ENCODE results near the gene USP22.
"Not testable (repeated sequence)": the region's sequence is repeated elsewhere in the genome, so short reads cannot be mapped to it uniquely, and the experiment has no call there.

USP22 gene

DNA sequence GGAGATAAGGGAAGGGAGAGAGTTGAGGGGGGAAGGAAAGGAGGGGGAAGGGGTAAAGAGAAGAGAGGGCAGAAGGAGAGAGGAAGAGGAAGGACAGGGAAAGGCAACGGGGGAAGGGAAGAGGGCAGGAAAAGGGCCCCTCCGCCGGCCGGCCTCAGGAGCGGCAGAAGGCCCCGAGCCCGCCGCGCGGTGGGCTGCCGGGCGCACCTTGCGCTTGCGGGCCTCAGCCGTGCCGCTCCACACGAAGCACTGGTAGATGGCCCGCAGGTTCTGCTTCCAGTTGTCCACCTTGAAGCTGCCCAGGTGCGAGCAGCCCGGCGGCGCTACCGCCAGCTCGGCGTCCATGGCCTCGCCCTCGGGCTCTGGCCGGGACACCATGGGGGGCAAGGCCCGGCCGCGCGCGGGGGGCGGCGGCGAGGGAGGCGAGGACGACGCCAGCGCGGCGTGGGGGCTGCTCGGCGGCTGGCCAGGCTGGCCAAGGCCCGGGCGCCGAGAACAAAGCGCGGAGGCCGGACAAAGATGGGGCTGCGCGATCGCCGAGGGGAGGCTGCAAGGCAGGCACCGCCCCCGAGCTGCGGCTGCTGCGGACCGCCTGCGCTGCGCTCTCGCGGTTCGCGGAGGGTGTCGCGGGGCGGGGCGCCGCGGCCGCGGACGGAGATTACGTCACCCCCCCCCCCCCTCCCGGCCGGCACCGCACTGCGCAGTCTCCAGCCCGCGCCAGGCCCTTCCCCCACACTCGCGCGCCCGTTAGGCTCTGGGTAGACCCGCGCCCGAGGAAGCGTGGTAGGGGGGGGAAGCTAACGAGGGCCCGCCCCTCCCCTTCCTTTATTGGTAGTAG lies at the start of gene USP22:
USP22 (minus strand) TSS at position 554 of the 838 bp plus-strand sequence; CDS start at position 378, 176 bp downstream.
- DNase-seq = no peak

GRCh38 chr17:21090902-21091618 lies 48.2 kb upstream of the USP22 start:
- DNase-seq = no peak

- no peak for DNase-seq
Measured at GRCh38 chr17:21089933-21090901, 47.4 kb upstream of the USP22 start.

DNA sequence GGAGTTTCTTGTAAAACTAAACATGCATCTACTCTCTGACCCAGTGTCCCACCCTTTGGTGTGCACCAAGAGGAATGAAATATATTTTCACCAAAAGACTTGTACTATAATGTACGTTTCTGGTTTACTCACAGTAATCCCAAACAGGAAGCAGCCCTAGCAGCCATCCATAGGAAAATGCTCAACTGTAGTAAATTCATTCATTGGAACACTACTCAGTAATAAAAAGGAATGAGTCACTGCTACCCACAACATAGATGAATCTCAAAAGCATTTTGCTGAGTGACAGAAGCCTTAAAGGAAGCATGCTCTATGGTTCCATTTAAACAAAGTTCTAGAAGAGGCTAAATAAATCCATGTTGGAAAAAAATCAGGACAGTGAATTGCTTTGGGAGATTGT lies 46.3 kb upstream of the USP22 start:
- DNase-seq = no peak

DNA sequence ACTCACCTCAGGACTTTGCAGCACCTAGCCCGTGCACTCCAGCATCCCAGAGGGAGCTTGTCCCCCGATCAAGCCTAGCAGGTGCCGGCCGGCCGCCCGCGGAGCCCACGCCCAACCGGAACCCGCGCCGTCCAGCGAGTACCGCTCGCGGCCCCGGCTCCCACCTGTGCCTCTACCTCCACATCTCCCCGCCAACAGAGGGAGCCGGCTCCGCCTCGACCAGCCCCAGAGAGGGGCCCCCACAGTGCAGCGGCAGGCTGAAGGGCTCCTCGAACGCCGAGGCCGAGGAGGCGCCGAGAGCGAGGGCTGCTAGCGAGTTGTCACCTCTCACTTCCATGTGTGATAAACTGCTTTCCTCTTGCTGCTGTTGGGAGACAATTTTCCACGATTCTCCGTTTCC lies 42.9 kb upstream of the USP22 start:
- no peak for DNase-seq

GRCh38 chr17:21085280-21085679 lies 42.5 kb upstream of the USP22 start:
- DNase-seq = not testable (repeated sequence)

DNA sequence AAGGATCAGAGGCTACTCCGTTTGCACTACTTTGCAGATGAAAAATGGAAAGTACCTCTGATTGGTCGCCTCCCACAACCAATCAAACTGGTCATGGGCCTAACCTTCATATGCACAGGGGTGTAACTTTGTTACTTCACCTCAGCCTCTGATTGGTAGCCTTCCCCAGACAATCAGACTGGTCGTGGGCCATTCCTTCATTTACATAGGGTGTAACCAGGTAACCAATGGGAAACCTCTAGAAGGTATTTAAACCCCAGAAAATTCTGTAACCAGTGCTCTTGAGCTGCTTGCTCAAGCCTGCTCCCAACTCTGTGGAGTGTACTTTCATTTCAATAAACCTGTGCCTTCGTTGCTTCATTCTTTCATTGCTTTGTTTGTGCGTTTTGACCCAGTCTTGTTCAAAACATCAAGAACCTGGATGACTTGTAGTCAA lies 39.2 kb upstream of the USP22 start:
- no peak for DNase-seq

DNA sequence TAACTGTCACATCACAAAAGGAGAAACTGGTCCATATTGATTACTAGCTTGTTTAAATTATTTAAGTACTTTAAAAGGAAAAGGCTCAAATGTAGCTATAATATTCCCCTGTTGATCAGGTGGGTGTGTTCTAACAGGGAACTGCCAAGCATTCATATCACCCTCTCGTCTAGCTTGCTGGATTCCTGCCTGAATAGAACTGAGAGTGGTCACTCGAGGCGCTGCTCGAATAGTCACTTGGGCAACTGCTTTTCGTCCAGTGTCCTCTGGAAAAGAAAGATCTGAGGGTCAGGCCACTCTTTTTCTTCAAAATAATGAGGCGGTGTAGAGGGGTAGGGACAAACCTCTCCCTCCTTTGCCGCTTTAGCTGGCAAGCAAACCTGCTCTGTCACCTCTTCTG lies 36.4 kb upstream of the USP22 start:
- DNase-seq = no peak

GRCh38 chr17:21078016-21078780 lies 35.4 kb upstream of the USP22 start:
- DNase-seq = peak; percentile 38

GRCh38 chr17:21077281-21077680 lies 34.5 kb upstream of the USP22 start:
- no peak for DNase-seq

DNA sequence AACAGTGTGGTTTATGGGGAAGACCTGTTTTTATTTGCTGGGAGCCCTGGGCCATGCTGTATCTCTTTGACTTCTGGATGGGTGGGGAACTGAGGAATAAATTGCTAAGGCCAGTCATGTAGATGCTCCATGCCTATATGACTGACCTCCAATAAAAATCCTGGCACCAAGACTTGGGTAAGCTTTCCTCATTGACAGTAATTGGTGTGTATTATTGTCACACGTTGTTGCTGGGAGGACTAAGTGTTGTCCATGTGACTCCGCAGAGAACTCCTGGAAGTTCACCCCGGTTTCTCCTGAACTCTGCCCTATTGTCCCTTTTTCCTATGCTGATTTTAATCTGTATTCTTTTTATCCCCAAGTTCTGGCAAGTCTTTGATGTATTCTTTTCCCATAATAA lies 33.4 kb upstream of the USP22 start:
- DNase-seq = no peak

GRCh38 chr17:21075739-21076085 lies 32.9 kb upstream of the USP22 start:
- no peak for DNase-seq

DNA sequence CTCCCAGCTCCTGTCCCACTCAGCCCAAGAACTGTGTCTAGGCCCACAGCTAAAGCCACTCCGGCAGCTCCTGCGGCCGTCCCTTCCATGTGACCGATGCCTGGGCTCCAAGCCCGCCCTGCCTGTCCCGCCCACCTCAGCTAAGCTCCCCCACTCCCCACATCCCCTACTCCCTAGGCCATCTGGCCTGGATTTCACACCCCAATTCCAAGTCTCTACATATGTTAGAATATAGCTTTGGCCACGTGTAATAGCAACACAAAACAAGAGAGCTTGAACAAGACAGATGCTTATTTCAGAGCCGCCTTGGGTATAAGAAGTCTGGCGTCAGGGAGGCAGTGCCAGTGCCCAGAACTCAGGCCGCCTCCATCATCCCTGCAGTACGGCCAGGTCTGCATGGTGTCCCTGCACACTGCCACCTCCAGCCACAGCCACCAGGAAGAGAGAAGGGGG lies 30.0 kb upstream of the USP22 start:
- DNase-seq = peak; percentile 78

- no peak for DNase-seq
Measured at GRCh38 chr17:21066394-21066793, 23.6 kb upstream of the USP22 start.

DNA sequence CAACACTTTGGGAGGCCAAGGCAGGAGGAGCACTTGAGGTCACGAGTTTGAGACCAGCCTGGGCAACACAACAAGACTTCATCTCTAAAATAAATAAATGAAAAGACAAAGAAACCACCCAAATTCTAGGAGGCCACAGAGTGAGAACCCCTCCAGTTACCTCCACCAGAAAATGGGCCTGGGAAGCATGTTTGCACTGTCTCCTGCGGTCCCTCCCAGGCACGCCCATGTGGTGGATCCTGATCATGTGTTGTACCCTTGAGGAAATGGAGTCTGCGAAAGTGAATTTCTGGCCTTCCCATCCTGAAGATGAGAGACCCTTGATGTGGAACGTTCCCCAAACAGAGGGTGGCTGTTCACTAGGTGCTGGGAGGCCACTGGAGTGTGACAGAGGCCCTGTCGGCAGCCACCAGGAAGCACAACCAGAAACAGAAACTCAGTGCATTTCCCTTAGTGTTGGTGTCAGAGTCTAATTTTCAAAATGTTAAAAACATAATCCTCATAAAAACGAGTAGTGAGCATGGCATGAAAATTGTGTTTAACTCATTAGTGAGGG lies 19.2 kb upstream of the USP22 start:
- DNase-seq = no peak

GRCh38 chr17:21061158-21061835 lies 18.5 kb upstream of the USP22 start:
- no peak for DNase-seq

GRCh38 chr17:21059761-21060160 lies 16.9 kb upstream of the USP22 start:
- DNase-seq = no peak

DNA sequence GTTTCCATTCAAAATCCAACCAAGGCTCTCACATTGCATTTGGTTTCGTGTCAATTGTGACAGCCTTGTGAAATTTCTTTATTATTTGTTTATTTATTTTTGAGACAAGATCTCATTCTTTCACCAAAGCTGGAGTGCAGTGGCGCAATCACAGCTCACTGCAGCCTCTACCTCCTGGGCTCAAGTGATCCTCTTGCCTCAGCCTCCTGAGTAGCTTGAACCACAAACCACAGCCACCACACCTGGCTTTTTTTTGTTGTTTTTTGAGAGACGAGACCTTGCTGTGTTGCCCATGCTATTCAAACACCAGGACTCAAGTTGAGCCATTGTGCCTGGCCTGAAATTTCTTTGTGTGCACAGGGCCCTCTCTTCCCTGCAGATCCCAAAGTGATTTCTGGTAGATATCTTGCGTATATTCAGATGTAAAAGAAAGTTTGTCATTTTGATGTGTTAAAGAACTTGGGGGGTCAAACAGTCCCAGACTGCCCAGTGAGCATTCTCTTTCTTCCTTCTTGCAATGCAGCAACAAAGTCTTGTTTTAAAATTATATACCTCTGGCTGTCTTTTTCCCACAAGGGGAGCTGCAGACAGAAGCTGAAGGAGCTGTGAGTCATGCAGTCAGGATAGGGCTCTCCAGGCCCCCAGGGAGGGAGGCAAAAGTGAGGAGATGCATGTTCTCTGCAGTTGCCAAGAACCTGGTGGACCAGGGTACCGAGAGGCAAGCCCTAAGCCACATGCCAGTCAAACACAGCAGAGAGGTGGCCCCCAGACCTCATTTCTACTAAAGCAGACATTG lies 15.5 kb upstream of the USP22 start:
- no peak for DNase-seq

DNA sequence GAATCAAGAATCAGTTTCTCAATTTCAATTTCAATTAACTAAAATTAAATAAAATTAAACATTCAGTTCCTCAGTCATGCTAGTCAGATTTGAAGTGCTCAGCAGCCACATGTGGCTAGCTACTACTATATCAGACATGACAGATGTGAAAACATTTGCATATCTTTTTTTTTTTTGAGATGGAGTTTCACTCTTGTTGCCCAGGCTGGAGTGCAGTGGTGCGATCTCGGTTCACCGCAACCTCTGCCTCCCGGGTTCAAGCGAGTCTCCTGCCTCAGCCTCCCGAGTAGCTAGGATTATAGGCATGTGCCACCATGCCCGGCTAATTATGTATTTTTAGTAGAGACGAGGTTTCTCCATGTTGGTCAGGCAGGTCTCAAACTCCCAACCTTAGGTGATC lies 10.2 kb upstream of the USP22 start:
- not testable (repeated sequence) for DNase-seq

DNA sequence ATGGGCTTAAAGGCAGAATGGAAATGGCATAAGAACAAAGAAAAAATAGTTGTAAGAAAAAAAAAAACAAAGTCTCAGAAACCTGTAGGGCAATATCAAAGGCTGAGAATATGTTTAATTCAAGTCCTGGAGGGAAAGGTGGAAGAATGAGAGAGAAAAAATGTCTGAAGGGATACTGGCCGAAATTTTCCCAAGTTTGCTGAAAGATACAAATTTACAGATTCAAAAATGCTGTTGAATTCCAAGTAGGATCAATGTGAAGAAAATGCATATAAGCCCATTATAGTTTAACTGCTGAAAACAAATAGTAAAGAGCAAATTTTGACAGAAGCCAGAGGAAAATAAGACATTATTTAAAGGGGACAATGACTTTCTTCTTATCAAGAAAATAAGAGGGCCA lies 6.6 kb upstream of the USP22 start:
- DNase-seq = no peak
